ENCODE results near the gene WDR37. TPM values are rescaled to one million over a fixed set of nuclear protein-coding genes. Genes with fewer than 3 reads are reported as not detected.

The WDR37 gene
- polyA plus RNA-seq, 1 donor (not counting 4 experiments of a cell fraction or from before 2014, with no cell fraction given) = 16.0 TPM

DNA sequence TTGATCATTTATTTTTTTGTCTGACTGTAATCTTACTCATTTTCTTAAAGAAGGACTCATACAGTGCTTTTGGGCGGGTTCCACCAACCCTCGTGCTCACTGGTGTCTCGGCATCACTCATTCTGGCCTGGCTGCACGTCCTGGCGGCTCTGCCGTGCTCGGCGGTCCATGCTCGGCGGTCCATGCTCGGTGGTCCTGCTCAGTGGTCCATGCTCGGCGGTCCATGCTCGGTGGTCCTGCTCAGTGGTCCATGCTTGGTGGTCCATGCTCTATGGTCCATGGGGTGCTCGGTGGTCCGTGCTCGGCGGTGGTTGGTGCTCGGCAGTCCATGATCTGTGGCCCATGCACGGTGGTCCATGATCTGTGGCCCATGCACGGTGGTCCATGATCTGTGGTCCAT is 72.5 kb downstream of the WDR37 start:
- dilution Hi-C loops (cut with MboI; ENCODE audit: extremely low pct_ligation_motif_present, low sequenced_read_pairs) = no loop called here
- H3K9me3 ChIP-seq (ENCODE audit: control insufficient read depth, low read depth, low read length) = no peaks in the 10 kb centered on the region
- no peak overlapping the region for H3K4me2 ChIP-seq (ENCODE audit: control insufficient read depth, extremely low read depth, insufficient read depth, low read depth, low read length)
- DNase-seq (ENCODE audit: low read depth, low spot score) = no peak
- no peak overlapping the region for H2AFZ ChIP-seq (ENCODE audit: control insufficient read depth, low read length)
- H3K27me3 ChIP-seq (ENCODE audit: control insufficient read depth, extremely low read depth, insufficient read depth, low read length) = no peaks in the 10 kb centered on the region
- TF ChIP-seq EZH2 (IDR thresholded peaks at IDR 0.05; ENCODE audit: low read length) = no peak
- TF ChIP-seq, protein P1, sequence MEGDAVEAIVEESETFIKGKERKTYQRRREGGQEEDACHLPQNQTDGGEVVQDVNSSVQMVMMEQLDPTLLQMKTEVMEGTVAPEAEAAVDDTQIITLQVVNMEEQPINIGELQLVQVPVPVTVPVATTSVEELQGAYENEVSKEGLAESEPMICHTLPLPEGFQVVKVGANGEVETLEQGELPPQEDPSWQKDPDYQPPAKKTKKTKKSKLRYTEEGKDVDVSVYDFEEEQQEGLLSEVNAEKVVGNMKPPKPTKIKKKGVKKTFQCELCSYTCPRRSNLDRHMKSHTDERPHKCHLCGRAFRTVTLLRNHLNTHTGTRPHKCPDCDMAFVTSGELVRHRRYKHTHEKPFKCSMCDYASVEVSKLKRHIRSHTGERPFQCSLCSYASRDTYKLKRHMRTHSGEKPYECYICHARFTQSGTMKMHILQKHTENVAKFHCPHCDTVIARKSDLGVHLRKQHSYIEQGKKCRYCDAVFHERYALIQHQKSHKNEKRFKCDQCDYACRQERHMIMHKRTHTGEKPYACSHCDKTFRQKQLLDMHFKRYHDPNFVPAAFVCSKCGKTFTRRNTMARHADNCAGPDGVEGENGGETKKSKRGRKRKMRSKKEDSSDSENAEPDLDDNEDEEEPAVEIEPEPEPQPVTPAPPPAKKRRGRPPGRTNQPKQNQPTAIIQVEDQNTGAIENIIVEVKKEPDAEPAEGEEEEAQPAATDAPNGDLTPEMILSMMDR (optimal IDR thresholded peaks at IDR 0.05 in 1 of 3, IDR thresholded peaks at IDR 0.05 in 1 of 3, conservative IDR thresholded peaks at IDR 0.05 in 1 of 3; ENCODE audit: extremely low read depth in 1 of 3, insufficient read depth in 2 of 3, low read length in 3 of 3) = no peak
- H3K4me3 ChIP-seq (ENCODE audit: control insufficient read depth in 2 of 3, extremely low read depth in 1 of 3, insufficient read depth in 2 of 3, low read depth in 1 of 3, low read length in 3 of 3) = no peak overlapping the region
- H3K9ac ChIP-seq (ENCODE audit: control insufficient read depth, extremely low read depth, insufficient read depth, low read length) = no peak overlapping the region
- H3K4me1 ChIP-seq (ENCODE audit: control insufficient read depth, extremely low read depth, insufficient read depth, low read length) = no peaks in the 10 kb centered on the region
- peaks cover 38 to 39% of the 10 kb centered on the region in 2 experiments for H3K36me3 ChIP-seq (ENCODE audit: control insufficient read depth in 2 of 2, extremely low read depth in 1 of 2, insufficient read depth in 2 of 2, low read length in 2 of 2)
- no peaks in the 10 kb centered on the region for H3K9me1 ChIP-seq (ENCODE audit: control insufficient read depth, extremely low read depth, insufficient read depth, low read length)
- peaks cover 3% of the 10 kb centered on the region for H3K79me2 ChIP-seq (ENCODE audit: control insufficient read depth, insufficient read depth, low read length)
- no peak overlapping the region for H3K27ac ChIP-seq (ENCODE audit: control insufficient read depth, insufficient read depth, low read length)
- no peaks in the 10 kb centered on the region for H4K20me1 ChIP-seq (ENCODE audit: control insufficient read depth, extremely low read depth, insufficient read depth, low read length)
- no peak for FAIRE-seq

DNA sequence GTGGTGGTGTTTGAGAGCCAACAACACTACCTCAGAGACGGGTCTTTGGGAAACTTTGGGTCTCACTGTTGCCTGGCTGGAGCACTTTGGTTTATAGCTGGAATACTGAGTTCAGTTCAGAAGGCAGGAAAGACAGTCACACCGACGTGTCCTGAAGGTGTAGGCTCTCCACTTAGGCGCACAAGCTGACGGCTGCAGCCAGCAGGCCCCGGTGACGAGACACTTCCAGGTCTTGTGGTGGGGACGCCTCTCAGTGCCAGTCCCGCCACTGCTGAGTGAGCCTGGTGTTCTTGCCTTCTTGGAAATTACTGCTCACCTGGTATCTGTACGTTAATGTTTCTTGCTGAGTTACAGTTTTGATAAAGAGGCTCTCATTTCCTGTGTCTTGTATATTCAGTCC is 74.0 kb downstream of the WDR37 start:
- H3K4me3 ChIP-seq (ENCODE audit: control insufficient read depth in 2 of 3, extremely low read depth in 1 of 3, insufficient read depth in 2 of 3, low read depth in 1 of 3, low read length in 3 of 3) = no peak overlapping the region

More for the DNA sequence above, 74.0 kb downstream of the WDR37 start:
- no peak overlapping the region for H3K4me2 ChIP-seq (ENCODE audit: control insufficient read depth, extremely low read depth, insufficient read depth, low read depth, low read length)
- no peaks in the 10 kb centered on the region for H3K9me1 ChIP-seq (ENCODE audit: control insufficient read depth, extremely low read depth, insufficient read depth, low read length)
- H3K36me3 ChIP-seq (ENCODE audit: control insufficient read depth in 2 of 2, extremely low read depth in 1 of 2, insufficient read depth in 2 of 2, low read length in 2 of 2) = peaks cover 28 to 32% of the 10 kb centered on the region in 2 experiments
- H4K20me1 ChIP-seq (ENCODE audit: control insufficient read depth, extremely low read depth, insufficient read depth, low read length) = no peaks in the 10 kb centered on the region
- H3K27ac ChIP-seq (ENCODE audit: control insufficient read depth, insufficient read depth, low read length) = no peak overlapping the region
- FAIRE-seq = no peak
- no peak overlapping the region for H2AFZ ChIP-seq (ENCODE audit: control insufficient read depth, low read length)
- no peak overlapping the region for H3K9ac ChIP-seq (ENCODE audit: control insufficient read depth, extremely low read depth, insufficient read depth, low read length)
- no peaks in the 10 kb centered on the region for H3K9me3 ChIP-seq (ENCODE audit: control insufficient read depth, low read depth, low read length)
- no peaks in the 10 kb centered on the region for H3K4me1 ChIP-seq (ENCODE audit: control insufficient read depth, extremely low read depth, insufficient read depth, low read length)
- dilution Hi-C loops (cut with MboI; ENCODE audit: extremely low pct_ligation_motif_present, low sequenced_read_pairs) = no loop called here
- no peak for DNase-seq (ENCODE audit: low read depth, low spot score)
- H3K27me3 ChIP-seq (ENCODE audit: control insufficient read depth, extremely low read depth, insufficient read depth, low read length) = no peaks in the 10 kb centered on the region
- TF ChIP-seq, protein P1 (optimal IDR thresholded peaks at IDR 0.05 in 1 of 3, IDR thresholded peaks at IDR 0.05 in 1 of 3, conservative IDR thresholded peaks at IDR 0.05 in 1 of 3; ENCODE audit: extremely low read depth in 1 of 3, insufficient read depth in 2 of 3, low read length in 3 of 3) = no peak
- TF ChIP-seq EZH2 (IDR thresholded peaks at IDR 0.05; ENCODE audit: low read length) = no peak
- H3K79me2 ChIP-seq (ENCODE audit: control insufficient read depth, insufficient read depth, low read length) = no peaks in the 10 kb centered on the region
